RWPE1 (cell line): Measurements from ENCODE around the gene FAM9A.

Source experiments
- CTCF ChIA-PET: fragments of 350-600 bp; sonication (Branson Sonifier 250); formaldehyde crosslinking; extraction: SDS; loops from one replicate; lab custom pipeline; 2021; lab: Yijun Ruan, JAX
- POLR2A ChIA-PET: fragments of 400-600 bp; formaldehyde crosslinking; extraction: SDS; loops from one replicate; lab custom pipeline; 2020; ENCODE audit warnings: antibody characterized with exemption; ENCODE audit not compliant: low non-redundant PET; lab: Yijun Ruan, JAX
- DNase-seq: peaks from one replicate; pipeline ENCODE4 v3.0.0; 2012; ENCODE audit warnings: low spot score
- H3K27ac ChIP-seq: fragments of 450-650 bp; 2 replicates; pipeline ENCODE4 v1.5.1; 2017
- TF ChIP-seq, protein P1 (sequence below): fragments of 450-650 bp; conservative IDR thresholded peaks from 2 replicates; pipeline ENCODE4 v1.5.1; 2017; ENCODE audit warnings: low read depth, mild to moderate bottlenecking

FAM9A gene

DNA sequence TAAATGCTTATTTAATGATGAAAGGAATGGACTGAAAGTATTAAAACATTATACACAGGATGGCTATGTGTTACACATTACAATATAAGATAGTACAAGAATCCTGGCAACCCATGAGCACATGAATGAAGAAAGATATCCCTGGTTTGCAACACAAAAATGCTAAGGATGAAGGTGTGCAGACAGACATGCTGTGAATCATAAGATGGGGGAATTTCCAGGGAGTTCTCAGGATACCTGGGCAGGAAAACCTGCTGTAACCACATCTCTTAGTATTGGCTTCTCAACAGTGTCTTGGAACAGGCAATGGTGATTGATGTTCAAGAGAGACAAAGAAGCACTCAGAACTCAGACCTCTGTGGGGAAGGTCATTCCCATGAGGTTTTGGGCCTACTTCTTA, 45.4 kb downstream of the FAM9A start:
- H3K27ac ChIP-seq, result no peak overlapping the region
- TF ChIP-seq, protein P1, sequence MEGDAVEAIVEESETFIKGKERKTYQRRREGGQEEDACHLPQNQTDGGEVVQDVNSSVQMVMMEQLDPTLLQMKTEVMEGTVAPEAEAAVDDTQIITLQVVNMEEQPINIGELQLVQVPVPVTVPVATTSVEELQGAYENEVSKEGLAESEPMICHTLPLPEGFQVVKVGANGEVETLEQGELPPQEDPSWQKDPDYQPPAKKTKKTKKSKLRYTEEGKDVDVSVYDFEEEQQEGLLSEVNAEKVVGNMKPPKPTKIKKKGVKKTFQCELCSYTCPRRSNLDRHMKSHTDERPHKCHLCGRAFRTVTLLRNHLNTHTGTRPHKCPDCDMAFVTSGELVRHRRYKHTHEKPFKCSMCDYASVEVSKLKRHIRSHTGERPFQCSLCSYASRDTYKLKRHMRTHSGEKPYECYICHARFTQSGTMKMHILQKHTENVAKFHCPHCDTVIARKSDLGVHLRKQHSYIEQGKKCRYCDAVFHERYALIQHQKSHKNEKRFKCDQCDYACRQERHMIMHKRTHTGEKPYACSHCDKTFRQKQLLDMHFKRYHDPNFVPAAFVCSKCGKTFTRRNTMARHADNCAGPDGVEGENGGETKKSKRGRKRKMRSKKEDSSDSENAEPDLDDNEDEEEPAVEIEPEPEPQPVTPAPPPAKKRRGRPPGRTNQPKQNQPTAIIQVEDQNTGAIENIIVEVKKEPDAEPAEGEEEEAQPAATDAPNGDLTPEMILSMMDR, result no peak
- POLR2A ChIA-PET, result no interaction called here
- CTCF ChIA-PET, result no interaction called here
- no peak for DNase-seq

DNA sequence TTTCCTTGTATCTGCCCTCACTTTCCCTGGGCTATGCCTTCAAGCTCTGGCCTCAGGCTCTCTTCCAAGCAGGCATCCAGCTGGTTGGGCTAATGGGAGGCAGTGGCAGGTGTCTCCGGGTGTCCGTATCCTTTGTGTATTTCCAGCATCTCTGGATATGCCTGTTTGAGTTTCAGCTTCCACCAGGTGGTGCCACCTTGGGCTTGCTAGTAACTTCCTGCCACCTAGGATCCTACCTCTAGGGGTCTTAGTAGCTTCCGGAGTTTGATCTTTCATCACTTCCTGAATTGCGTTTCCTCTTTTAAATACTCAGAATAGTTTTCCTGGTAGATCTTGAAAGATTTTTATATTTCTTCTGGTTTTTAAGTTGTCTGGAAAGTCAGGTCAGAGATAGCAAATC, 46.1 kb downstream of the FAM9A start:
- TF ChIP-seq, protein P1, result no peak
- CTCF ChIA-PET, result no interaction called here
- H3K27ac ChIP-seq, result no peak overlapping the region
- DNase-seq, result no peak
- POLR2A ChIA-PET, result no interaction called here

DNA sequence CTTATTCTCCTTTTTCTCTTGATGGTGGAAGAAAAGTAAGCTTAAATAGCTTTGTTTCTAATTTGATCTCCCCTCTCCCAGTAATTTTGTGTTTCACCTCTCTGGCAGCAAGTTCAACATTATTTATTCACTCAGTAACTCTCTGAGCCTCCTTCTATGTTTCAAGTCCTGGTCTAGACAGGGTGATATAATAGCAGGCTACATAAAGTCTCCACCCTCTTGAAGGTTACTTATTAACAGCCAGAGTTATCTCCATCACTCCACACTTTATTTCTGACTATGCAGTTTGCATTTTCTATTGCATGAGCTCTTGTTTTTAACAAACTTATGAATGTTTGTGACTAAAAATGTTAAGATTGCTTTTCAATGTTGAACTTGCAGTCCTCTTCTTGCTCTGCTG, 51.5 kb downstream of the FAM9A start:
- no peak overlapping the region for H3K27ac ChIP-seq
- POLR2A ChIA-PET, result no interaction called here
- CTCF ChIA-PET, result interaction anchor here (0.7 kb wide), 1 partner anchor 14 kb away, joined by 4 read pairs; no protein-coding TSS in a partner anchor
- TF ChIP-seq, protein P1, result no peak
- DNase-seq, result no peak

DNA sequence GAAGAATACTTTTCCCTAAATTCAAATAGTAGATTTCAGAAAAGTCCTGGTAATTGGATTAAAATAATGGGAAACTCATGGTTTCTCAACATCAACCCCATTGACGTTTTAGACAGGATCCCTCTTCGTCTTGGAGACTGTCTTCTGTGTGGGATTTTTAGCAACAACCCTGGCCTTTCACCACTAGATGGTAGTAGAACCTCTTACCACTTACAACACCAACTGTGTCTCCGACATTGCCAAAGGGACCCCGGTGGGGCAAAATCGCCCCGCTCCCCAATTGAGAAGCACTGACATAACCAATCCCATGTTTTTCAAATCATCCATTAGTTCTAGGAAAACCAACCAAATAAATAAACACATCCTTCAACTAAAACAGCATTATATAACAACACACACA, 52.3 kb downstream of the FAM9A start:
- POLR2A ChIA-PET, result no interaction called here
- CTCF ChIA-PET, result no interaction called here
- peak; percentile 36 for DNase-seq
- TF ChIP-seq, protein P1, result peak; percentile 44
- no peak overlapping the region for H3K27ac ChIP-seq

DNA sequence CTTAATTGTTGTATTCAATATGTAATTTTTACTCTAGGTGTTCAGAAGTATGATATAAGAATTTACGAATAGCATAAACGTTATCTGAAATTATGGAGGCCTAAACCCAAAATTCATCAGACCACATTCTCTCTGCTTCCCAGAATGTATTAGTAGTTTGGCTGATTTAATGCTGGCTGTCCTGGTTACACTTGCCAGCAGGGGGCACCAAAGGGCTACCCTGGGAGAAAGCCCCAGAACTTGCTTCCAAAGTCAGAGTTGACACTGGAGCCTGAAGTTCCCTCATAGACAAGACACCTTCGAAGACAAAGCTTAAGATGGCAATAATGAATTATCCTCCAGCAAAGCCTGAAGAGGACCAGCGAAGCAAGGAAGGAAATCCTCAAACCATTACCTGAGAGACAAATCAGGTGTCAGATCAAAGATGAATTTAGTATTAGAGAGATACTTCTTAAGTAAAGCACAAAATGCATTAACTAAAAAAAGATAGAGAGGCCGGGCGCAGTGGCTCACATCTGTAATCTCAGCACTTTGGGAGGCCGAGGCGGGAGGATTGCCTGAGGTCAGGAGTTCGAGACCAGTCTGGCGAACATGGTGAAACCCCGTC, 58.0 kb downstream of the FAM9A start:
- ChIA-PET CTCF (interaction anchor here (0.6 kb wide), 1 partner anchor 503 kb away, joined by 6 read pairs; no protein-coding TSS in a partner anchor), POLR2A (no interaction called here)
- no peak overlapping the region for H3K27ac ChIP-seq
- peak; percentile 26 for DNase-seq
- TF ChIP-seq, protein P1, result peak; percentile 35

DNA sequence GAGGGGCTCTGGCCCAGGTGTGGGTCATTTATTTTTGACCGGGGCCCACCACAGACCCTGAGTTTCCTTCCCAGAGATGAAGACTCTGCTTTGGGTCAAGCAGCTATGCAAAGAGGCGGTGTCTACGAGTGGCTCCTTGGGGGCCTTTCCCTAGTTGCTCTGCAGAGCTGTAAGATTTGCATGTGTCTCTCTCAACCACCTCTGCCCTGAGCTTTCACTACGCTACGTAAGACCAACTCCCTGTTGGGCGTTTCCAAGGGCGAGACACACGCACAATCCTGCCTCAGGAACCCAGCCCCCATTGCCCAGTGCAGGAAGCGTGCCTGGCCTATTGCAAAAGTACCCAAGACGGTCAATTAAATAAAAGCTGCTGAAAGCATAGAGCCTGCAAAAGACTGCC, 59.2 kb downstream of the FAM9A start:
- DNase-seq, result no peak
- TF ChIP-seq, protein P1, result no peak
- H3K27ac ChIP-seq, result no peak overlapping the region
- ChIA-PET CTCF (no interaction called here), POLR2A (no interaction called here)
